Measurements from ENCODE around the gene FLNA.

The FLNA gene

DNA sequence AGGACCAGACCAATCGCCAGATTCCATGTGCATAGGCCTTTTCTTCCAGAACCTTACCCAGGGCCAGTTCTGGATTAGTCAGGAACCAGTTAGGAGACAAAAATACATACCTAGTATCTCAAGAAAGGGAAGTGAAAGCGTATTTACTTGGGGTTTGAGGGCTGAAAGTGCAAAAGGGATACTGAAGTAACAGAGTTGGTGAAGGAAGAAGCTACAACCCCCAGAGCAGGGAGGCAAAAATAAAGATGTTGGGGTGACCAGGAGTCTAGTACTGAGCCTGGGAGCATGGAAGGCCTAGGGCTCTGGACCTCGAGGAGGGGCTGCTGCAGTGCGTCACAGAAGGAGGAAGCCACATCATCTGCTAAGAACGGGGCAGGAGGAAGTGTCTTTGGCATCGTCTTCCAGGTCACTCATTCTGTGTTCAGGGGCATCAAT lies 40.6 kb downstream of the FLNA start:
- Histone ChIP-seq H3K9me3 (replicated peaks; ENCODE audit: insufficient read depth, low read length) (no peaks in the 10 kb centered on the region), H2AFZ (ENCODE audit: low read length) (no peak overlapping the region), H3K27me3 (replicated peaks; ENCODE audit: insufficient read depth, low read length) (no peaks in the 10 kb centered on the region), H3K4me2 (ENCODE audit: low read depth, low read length) (peak overlapping the region; percentile 40), H3K9me2 (replicated peaks; ENCODE audit: insufficient read depth, low read length) (no peaks in the 10 kb centered on the region), H3F3A (ENCODE audit: insufficient read depth, low read length) (no peaks in the 10 kb centered on the region), H4K20me1 (ENCODE audit: insufficient read depth, low read length) (no peaks in the 10 kb centered on the region), H3K4me1 (ENCODE audit: low read length) (peaks cover 17% of the 10 kb centered on the region), H3K9ac (ENCODE audit: low read length) (no peak overlapping the region), H3K36me3 (replicated peaks; ENCODE audit: insufficient read depth, low read length) (no peaks in the 10 kb centered on the region), H3K27ac (ENCODE audit: low read length) (peak overlapping the region; percentile 26; the same call in 1 of the 2 replicates), H3K79me2 (ENCODE audit: low read length) (no peaks in the 10 kb centered on the region), H3K4me3 (ENCODE audit: low read length) (no peak overlapping the region)
- DNase-seq: peak; percentile 12
- no peak for TF ChIP-seq CTCF (IDR thresholded peaks at IDR 0.05; ENCODE audit: low read length)

DNA sequence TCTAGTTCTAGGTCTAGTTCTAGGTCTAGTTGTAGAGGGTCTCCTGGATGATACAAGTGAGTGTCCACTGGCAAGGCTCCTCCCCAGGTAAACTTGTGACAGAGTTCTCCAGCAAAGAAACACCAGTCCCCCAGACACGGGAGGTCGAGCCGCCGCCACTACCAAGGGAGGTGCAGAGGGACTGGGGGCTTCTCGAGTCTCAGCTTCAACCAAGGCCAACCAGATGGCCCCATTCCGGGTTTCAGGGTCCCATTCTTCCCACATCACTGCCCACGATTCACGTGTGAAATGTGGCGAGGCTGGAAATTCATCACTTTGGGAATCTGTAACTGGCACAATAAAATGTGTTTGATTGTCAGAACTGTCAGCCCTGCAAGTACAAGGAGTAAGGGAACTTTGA lies 41.3 kb downstream of the FLNA start:
- Histone ChIP-seq H3K9me2 (replicated peaks; ENCODE audit: insufficient read depth, low read length) (no peaks in the 10 kb centered on the region), H4K20me1 (ENCODE audit: insufficient read depth, low read length) (no peaks in the 10 kb centered on the region), H3K27me3 (replicated peaks; ENCODE audit: insufficient read depth, low read length) (no peaks in the 10 kb centered on the region), H3K4me3 (ENCODE audit: low read length) (no peak overlapping the region), H3K79me2 (ENCODE audit: low read length) (no peaks in the 10 kb centered on the region), H2AFZ (ENCODE audit: low read length) (no peak overlapping the region), H3K4me2 (ENCODE audit: low read depth, low read length) (no peak overlapping the region), H3K27ac (ENCODE audit: low read length) (peak overlapping the region; percentile 26; the same call in 1 of the 2 replicates), H3K9ac (ENCODE audit: low read length) (no peak overlapping the region), H3K9me3 (replicated peaks; ENCODE audit: insufficient read depth, low read length) (no peaks in the 10 kb centered on the region), H3K4me1 (ENCODE audit: low read length) (peaks cover 17% of the 10 kb centered on the region), H3F3A (ENCODE audit: insufficient read depth, low read length) (no peaks in the 10 kb centered on the region), H3K36me3 (replicated peaks; ENCODE audit: insufficient read depth, low read length) (no peaks in the 10 kb centered on the region)
- no peak for DNase-seq
- no peak for TF ChIP-seq EZH2phosphoT487 (IDR thresholded peaks at IDR 0.05; ENCODE audit: low read length)
- TF ChIP-seq EZH2 (optimal IDR thresholded peaks at IDR 0.05; ENCODE audit: low read depth, low read length): no peak
- TF ChIP-seq CTCF (IDR thresholded peaks at IDR 0.05; ENCODE audit: low read length): no peak

- no peaks in the 10 kb centered on the region for H3K9me3 ChIP-seq (replicated peaks; ENCODE audit: insufficient read depth, low read length)
- H3K4me1 ChIP-seq (ENCODE audit: low read length): peaks cover 21% of the 10 kb centered on the region
- no peak overlapping the region for H3K4me2 ChIP-seq (ENCODE audit: low read depth, low read length)
- H4K20me1 ChIP-seq (ENCODE audit: insufficient read depth, low read length): no peaks in the 10 kb centered on the region
- no peaks in the 10 kb centered on the region for H3K36me3 ChIP-seq (replicated peaks; ENCODE audit: insufficient read depth, low read length)
- no peak for DNase-seq
- H3F3A ChIP-seq (ENCODE audit: insufficient read depth, low read length): no peaks in the 10 kb centered on the region
- H3K79me2 ChIP-seq (ENCODE audit: low read length): no peaks in the 10 kb centered on the region
- no peaks in the 10 kb centered on the region for H3K9me2 ChIP-seq (replicated peaks; ENCODE audit: insufficient read depth, low read length)
- TF ChIP-seq CTCF (IDR thresholded peaks at IDR 0.05; ENCODE audit: low read length) (no peak), EZH2 (optimal IDR thresholded peaks at IDR 0.05; ENCODE audit: low read depth, low read length) (no peak), EZH2phosphoT487 (IDR thresholded peaks at IDR 0.05; ENCODE audit: low read length) (no peak)
- H3K4me3 ChIP-seq (ENCODE audit: low read length): no peak overlapping the region
- H2AFZ ChIP-seq (ENCODE audit: low read length): no peak overlapping the region
- H3K27me3 ChIP-seq (replicated peaks; ENCODE audit: insufficient read depth, low read length): no peaks in the 10 kb centered on the region
- H3K9ac ChIP-seq (ENCODE audit: low read length): no peak overlapping the region
- no peak overlapping the region for H3K27ac ChIP-seq (ENCODE audit: low read length)
Measured at GRCh38 chrX:154332561-154332960, 41.9 kb downstream of the FLNA start.
